Sigmoid colon (tissue), 7 donors: ENCODE results near the gene SCN4A. TPM values are rescaled to one million over a fixed set of nuclear protein-coding genes. Genes with fewer than 3 reads are reported as not detected.

Source experiments
- DNase-seq: peaks from one replicate; pipeline ENCODE4 v3.0.0-alpha.2; 2019
- H3K27ac ChIP-seq, 4 donors: fragments of 200-600 bp; sonication (generic); one replicate each; pipeline ENCODE4 v1.5.1; 2016 to 2019; ENCODE audit warnings: mild to moderate bottlenecking in 1 of 4
- H3K27me3 ChIP-seq, 3 donors: fragments of 200-600 bp; sonication (generic); one replicate each; pipeline ENCODE4 v1.5.1; 2019; ENCODE audit warnings: mild to moderate bottlenecking in 1 of 3
- H3K36me3 ChIP-seq, 4 donors: fragments of 200-600 bp; sonication (generic); one replicate each; pipeline ENCODE4 v1.5.1; 2016 to 2019
- H3K4me1 ChIP-seq, 4 donors: fragments of 200-600 bp; sonication (generic); one replicate each; pipeline ENCODE4 v1.5.1; 2017 to 2019
- H3K4me3 ChIP-seq, 4 donors: fragments of 200-600 bp; sonication (generic); one replicate each; pipeline ENCODE4 v1.5.1; 2017 to 2019; ENCODE audit warnings: mild to moderate bottlenecking in 2 of 4, moderate library complexity in 1 of 4
- H3K9me3 ChIP-seq, 4 donors: fragments of 200-600 bp in 3 of 4; sonication (generic) in 3 of 4; one replicate each; pipeline versions ENCODE4 v1.5.1 to v1.6.1; 2013 to 2019
- EP300 ChIP-seq, 4 donors: sonication (generic); formaldehyde crosslinking; IDR thresholded peaks; one replicate each; pipeline ENCODE4 v1.6.1; 2017; ENCODE audit warnings: antibody characterized with exemption in 4 of 4
- POLR2A ChIP-seq, 2 donors: fragments of 450-650 bp; IDR thresholded peaks; one replicate each; pipeline ENCODE4 v1.6.1; 2016; ENCODE audit warnings: antibody characterized with exemption in 2 of 2, mild to moderate bottlenecking in 2 of 2, moderate library complexity in 2 of 2
- POLR2AphosphoS5 ChIP-seq, 4 donors: sonication (generic); formaldehyde crosslinking; IDR thresholded peaks; one replicate each; pipeline ENCODE4 v1.6.1; 2017; ENCODE audit warnings: antibody characterized with exemption in 4 of 4
- whole genome bisulfite sequencing, 2 donors: extraction: QIAGEN DNeasy Blood & Tissue Kit; methylation state at CpG; one replicate each; pipeline ENCODE4 v1.1.7; 2013; 5-methylcytosine and 5-hydroxymethylcytosine counted together
- intact Hi-C: fragments of 100-400 bp; cut with DNase I; formaldehyde crosslinking; loops from one replicate; pipeline ENCODE4 v1.15.1; 2023
- polyA plus RNA-seq, 3 donors: library from polyadenylated mRNA; stranded (reverse); fragments of 200-250 nt; gene quantifications; one replicate each; pipeline ENCODE4 v1.2.3, GENCODE V29; 2013
- total RNA-seq, 4 donors: library from RNA; depleted of rRNA; stranded (reverse); fragments of >200 nt; gene quantifications; one replicate each; pipeline ENCODE4 v1.1.0, GENCODE V29; 2016
- TF ChIP-seq, protein P1 (sequence below), 4 experiments: fragments of 450-650 bp in 3 of 4; fragments of 200-600 bp in 1 of 4; IDR thresholded peaks; one replicate each; pipeline ENCODE4 v1.5.1; 2016 to 2019; ENCODE audit warnings: antibody characterized with exemption in 4 of 4, mild to moderate bottlenecking in 3 of 4, moderate library complexity in 2 of 4
- donor health status: healthy with polysubstance abuse.
- donor health status: Bipolar disorder and iron deficiency.
- donor health status: healthy.

SCN4A gene
- total and polyA plus RNA-seq, 7 donors = 0.23 to 4.2 (median 0.70) TPM; not detected in 1

DNA sequence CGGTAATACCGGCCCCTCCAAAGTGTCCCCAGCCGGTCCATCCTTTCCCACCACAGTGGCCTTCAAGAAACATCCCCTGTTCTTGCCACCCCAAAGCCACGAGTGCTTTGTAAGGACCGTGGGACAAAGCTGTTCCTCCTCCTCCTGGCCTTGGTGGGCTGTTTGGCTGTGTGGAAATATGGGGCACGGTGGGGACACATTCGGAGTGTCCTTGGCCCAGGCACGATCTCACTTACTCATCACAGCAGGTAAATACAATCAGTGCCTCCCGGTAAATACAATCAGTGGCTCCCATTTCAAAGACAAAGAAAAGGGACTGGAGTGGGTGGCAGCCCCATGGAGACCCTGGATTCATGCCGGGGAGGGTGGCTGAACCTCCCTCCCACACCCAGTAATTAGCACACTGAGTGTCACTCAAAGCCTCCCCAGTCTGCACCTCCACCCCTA lies 10.4 kb downstream of the SCN4A start:
- Histone ChIP-seq H3K4me3 (no peak overlapping the region), H3K27ac (peak overlapping the region in 1 of 4 donors; percentile 42), H3K36me3 (no peaks in the 10 kb centered on the region), H3K27me3 (peaks cover 0 to 7% (median 0%) of the 10 kb centered on the region in 3 donors), H3K9me3 (no peaks in the 10 kb centered on the region), H3K4me1 (peaks cover 0 to 10% (median 2%) of the 10 kb centered on the region in 4 donors)
- WGBS, 2 donors = 52 to 71% methylated on average over 10 of the region's 10 CpGs
- no peak for DNase-seq
- no peak for TF ChIP-seq EP300 (IDR thresholded peaks at IDR 0.05)
- TF ChIP-seq POLR2A (IDR thresholded peaks at IDR 0.05) = no peak
- TF ChIP-seq POLR2AphosphoS5 (IDR thresholded peaks at IDR 0.05) = no peak
- TF ChIP-seq, protein P1, sequence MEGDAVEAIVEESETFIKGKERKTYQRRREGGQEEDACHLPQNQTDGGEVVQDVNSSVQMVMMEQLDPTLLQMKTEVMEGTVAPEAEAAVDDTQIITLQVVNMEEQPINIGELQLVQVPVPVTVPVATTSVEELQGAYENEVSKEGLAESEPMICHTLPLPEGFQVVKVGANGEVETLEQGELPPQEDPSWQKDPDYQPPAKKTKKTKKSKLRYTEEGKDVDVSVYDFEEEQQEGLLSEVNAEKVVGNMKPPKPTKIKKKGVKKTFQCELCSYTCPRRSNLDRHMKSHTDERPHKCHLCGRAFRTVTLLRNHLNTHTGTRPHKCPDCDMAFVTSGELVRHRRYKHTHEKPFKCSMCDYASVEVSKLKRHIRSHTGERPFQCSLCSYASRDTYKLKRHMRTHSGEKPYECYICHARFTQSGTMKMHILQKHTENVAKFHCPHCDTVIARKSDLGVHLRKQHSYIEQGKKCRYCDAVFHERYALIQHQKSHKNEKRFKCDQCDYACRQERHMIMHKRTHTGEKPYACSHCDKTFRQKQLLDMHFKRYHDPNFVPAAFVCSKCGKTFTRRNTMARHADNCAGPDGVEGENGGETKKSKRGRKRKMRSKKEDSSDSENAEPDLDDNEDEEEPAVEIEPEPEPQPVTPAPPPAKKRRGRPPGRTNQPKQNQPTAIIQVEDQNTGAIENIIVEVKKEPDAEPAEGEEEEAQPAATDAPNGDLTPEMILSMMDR (IDR thresholded peaks at IDR 0.05) = no peak
- intact Hi-C loops = no loop called here

DNA sequence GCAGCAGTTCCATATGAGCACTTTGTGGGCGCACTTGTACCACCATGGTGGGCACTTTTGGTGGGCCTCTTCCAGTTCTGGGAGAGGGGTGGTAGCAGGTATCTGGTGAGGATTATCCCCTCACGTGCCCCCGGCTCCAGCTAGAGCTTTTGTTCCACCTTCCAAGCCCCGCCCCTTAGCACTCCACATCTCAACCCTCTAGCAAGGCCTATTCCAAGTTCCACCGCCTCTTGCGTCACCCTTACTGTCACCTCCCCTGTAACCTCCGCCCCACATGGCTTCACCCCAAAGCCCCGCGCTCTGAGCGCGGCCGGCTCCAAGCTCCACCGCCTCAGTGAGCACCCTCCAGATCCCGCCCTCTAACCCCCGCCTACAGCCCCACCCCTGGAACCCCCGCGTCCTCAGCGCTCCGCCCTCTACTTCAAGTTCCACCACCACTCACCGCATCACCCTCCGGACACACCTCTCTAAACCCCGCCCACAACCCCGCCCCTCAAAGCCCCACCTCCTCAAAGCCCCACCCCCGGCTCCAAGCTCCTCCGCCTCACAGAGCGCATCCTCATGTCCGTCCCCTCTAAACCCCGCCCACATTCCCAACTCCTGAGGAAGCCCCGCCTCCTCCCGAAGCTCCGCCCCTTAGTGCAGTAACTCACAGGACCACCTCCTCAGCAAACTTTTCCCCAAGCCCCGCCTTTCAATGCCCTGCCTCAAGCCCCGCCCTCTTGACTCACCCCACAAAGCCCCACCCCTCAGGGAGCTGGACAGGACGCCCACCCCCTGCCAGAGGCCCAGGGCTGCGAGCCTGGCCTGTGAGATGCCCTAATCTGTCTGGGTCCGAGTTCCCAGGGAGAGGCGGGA lies 11.1 kb downstream of the SCN4A start:
- Histone ChIP-seq H3K4me3 (peak overlapping the region in 2 of 4 donors; percentile 16 to 21), H3K36me3 (no peaks in the 10 kb centered on the region), H3K4me1 (peaks cover 0 to 10% (median 2%) of the 10 kb centered on the region in 4 donors), H3K9me3 (no peaks in the 10 kb centered on the region), H3K27ac (peak overlapping the region in 1 of 4 donors; percentile 42), H3K27me3 (peaks cover 0 to 7% (median 0%) of the 10 kb centered on the region in 3 donors)
- TF ChIP-seq POLR2A (IDR thresholded peaks at IDR 0.05) (no peak), POLR2AphosphoS5 (IDR thresholded peaks at IDR 0.05) (no peak), EP300 (IDR thresholded peaks at IDR 0.05) (no peak)
- TF ChIP-seq, protein P1 (IDR thresholded peaks at IDR 0.05) = no peak
- peak; percentile 86 for DNase-seq
- intact Hi-C loops = no loop called here
- 14 to 30% methylated on average over 37 of the region's 37 CpGs for WGBS, 2 donors

DNA sequence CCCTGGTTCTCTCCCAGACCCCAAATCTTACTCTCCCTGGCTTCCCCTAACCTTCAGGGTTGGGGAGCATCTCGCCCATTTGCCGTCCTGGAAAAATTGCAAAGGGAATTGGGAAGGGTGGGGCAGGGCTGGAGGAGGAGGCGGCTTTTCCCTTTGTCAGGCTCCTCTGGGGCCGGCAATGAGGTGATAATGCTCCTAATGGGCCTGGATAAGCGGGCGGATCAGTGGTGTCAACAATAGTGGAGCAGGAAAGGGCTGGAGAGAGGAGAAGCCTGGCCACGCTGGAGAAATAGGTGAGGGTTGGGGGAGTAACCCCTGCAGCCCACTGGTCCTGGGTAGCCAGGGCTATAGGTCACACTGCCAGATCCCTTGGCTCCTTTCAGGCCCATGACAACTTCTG lies 12.3 kb downstream of the SCN4A start:
- Histone ChIP-seq H3K4me1 (peaks cover 0 to 10% (median 2%) of the 10 kb centered on the region in 4 donors), H3K27me3 (peaks cover 0 to 7% (median 0%) of the 10 kb centered on the region in 3 donors), H3K4me3 (no peak overlapping the region), H3K36me3 (no peaks in the 10 kb centered on the region), H3K9me3 (no peaks in the 10 kb centered on the region), H3K27ac (no peak overlapping the region)
- intact Hi-C loops = no loop called here
- TF ChIP-seq POLR2AphosphoS5 (IDR thresholded peaks at IDR 0.05) (no peak), POLR2A (IDR thresholded peaks at IDR 0.05) (no peak), EP300 (IDR thresholded peaks at IDR 0.05) (no peak)
- TF ChIP-seq, protein P1 (IDR thresholded peaks at IDR 0.05) = no peak
- no peak for DNase-seq
- WGBS, 2 donors = 24 to 78% methylated on average over 7 of the region's 7 CpGs

DNA sequence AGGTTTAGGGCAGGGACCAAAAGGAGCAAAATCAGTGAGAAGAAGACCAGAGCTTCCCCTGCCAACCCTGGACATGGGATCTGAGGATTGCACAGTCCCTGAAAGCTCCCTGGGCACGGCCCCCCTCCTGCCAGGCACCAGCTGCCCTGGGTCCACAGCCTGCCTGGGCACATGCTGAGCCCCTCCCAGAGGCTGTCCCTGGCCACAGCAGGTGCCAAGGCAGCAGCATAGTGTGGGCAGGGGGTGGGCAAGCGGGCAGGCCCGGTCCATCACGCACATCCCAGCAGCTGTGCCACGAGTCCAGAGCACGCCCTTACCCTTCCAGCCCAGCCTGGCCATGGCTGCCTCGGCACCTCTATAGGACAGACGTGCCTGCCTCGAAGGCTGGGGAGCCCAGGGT lies 12.7 kb downstream of the SCN4A start:
- Histone ChIP-seq H3K36me3 (no peaks in the 10 kb centered on the region), H3K9me3 (no peaks in the 10 kb centered on the region), H3K27ac (no peak overlapping the region), H3K4me3 (no peak overlapping the region), H3K4me1 (peaks cover 0 to 10% (median 2%) of the 10 kb centered on the region in 4 donors), H3K27me3 (peaks cover 0 to 7% (median 0%) of the 10 kb centered on the region in 3 donors)
- TF ChIP-seq POLR2A (IDR thresholded peaks at IDR 0.05) (no peak), POLR2AphosphoS5 (IDR thresholded peaks at IDR 0.05) (no peak), EP300 (IDR thresholded peaks at IDR 0.05) (no peak)
- TF ChIP-seq, protein P1 (IDR thresholded peaks at IDR 0.05) = no peak
- no peak for DNase-seq
- intact Hi-C loops = no loop called here
- 47 to 79% methylated on average over 9 of the region's 9 CpGs for WGBS, 2 donors
